Astrocyte (in vitro differentiated cells and primary cell): ENCODE measurements around the gene C2orf15.

ENCODE experiments used
- EZH2 ChIP-seq: IDR thresholded peaks from 2 replicates; pipeline ENCODE4 v1.6.1; 2012; ENCODE audit warnings: mild to moderate bottlenecking, low read length, inconsistent platforms; ENCODE audit not compliant: insufficient read depth
- TF ChIP-seq, protein P1 (sequence below): IDR thresholded peaks from 2 replicates; pipeline ENCODE4 v1.5.1; 2011; ENCODE audit warnings: low read depth, mild to moderate bottlenecking, inconsistent platforms, low read length, moderate library complexity; ENCODE audit not compliant: insufficient read depth

- TF ChIP-seq EZH2: no peak
- TF ChIP-seq, protein P1, sequence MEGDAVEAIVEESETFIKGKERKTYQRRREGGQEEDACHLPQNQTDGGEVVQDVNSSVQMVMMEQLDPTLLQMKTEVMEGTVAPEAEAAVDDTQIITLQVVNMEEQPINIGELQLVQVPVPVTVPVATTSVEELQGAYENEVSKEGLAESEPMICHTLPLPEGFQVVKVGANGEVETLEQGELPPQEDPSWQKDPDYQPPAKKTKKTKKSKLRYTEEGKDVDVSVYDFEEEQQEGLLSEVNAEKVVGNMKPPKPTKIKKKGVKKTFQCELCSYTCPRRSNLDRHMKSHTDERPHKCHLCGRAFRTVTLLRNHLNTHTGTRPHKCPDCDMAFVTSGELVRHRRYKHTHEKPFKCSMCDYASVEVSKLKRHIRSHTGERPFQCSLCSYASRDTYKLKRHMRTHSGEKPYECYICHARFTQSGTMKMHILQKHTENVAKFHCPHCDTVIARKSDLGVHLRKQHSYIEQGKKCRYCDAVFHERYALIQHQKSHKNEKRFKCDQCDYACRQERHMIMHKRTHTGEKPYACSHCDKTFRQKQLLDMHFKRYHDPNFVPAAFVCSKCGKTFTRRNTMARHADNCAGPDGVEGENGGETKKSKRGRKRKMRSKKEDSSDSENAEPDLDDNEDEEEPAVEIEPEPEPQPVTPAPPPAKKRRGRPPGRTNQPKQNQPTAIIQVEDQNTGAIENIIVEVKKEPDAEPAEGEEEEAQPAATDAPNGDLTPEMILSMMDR: no peak
Measured at GRCh38 chr2:99158599-99158998, 17.1 kb downstream of the C2orf15 start.
